K562 (cell line): ENCODE results near the gene MSH4. TPM values are rescaled to one million over a fixed set of nuclear protein-coding genes. Genes with fewer than 3 reads are reported as not detected.

Experiments used
- CBX8 ChIP-seq: fragments of 200-600 bp; sonication (generic); IDR thresholded peaks from 2 replicates; pipeline ENCODE4 v1.6.1; 2012; ENCODE audit warnings: borderline replicate concordance, mixed run types, low read depth, mild to moderate bottlenecking, moderate library complexity, mixed read lengths, low read length, control low read depth, inconsistent platforms; ENCODE audit not compliant: poor library complexity, severe bottlenecking; ENCODE audit errors: extremely low read depth
- CEBPG ChIP-seq, 3 experiments: fragments of 200-800 bp in 1 of 3; sonication (Bioruptor generic) in 1 of 3; sonication (generic) in 1 of 3; formaldehyde crosslinking in 1 of 3; IDR thresholded peaks in 2 of 3; conservative IDR thresholded peaks in 1 of 3; 2 replicates each; pipeline versions ENCODE4 v1.6.1 to v1.8.0; 2016 to 2022; ENCODE audit warnings: missing compliant biosample characterization in 2 of 3, missing genetic modification characterization in 2 of 3, mild to moderate bottlenecking in 1 of 3, missing genetic modification reagents in 1 of 3
- CGGBP1 ChIP-seq: fragments of 250-450 bp; sonication (Bioruptor Pico); IDR thresholded peaks from 2 replicates; pipeline ENCODE4 v1.9.0; 2021; ENCODE audit warnings: mild to moderate bottlenecking
- CLOCK ChIP-seq: fragments of 250-450 bp; sonication (Bioruptor Pico); IDR thresholded peaks from 2 replicates; pipeline ENCODE4 v1.4.0; 2020; ENCODE audit warnings: mild to moderate bottlenecking, moderate library complexity, borderline replicate concordance
- FOXA1 ChIP-seq: fragments of 450-650 bp; IDR thresholded peaks from 2 replicates; pipeline ENCODE4 v1.6.1; 2016; ENCODE audit warnings: mild to moderate bottlenecking, borderline replicate concordance
- FUS ChIP-seq: fragments of 200-400 bp; formaldehyde crosslinking; optimal IDR thresholded peaks from 2 replicates; pipeline ENCODE3; 2017; ENCODE audit warnings: low read depth, low read length
- HEY1 ChIP-seq: fragments of 250-450 bp; sonication (Bioruptor Pico); IDR thresholded peaks from 2 replicates; pipeline ENCODE4 v1.5.0; 2020; ENCODE audit warnings: mild to moderate bottlenecking, moderate library complexity, borderline replicate concordance
- IFI16 ChIP-seq: fragments of 250-450 bp; sonication (Bioruptor Pico); IDR thresholded peaks from 2 replicates; pipeline ENCODE4 v2.1.2; 2022; ENCODE audit warnings: mild to moderate bottlenecking, inconsistent platforms
- KLF10 ChIP-seq: fragments of 250-450 bp; sonication (Bioruptor Pico); IDR thresholded peaks from 2 replicates; pipeline ENCODE4 v1.6.1; 2021; ENCODE audit warnings: matching md5 sums
- LARP7 ChIP-seq: fragments of 450-650 bp; IDR thresholded peaks from 2 replicates; pipeline ENCODE4 v1.6.1; 2016
- TFAM ChIP-seq: fragments of 250-450 bp; sonication (Bioruptor Pico); conservative IDR thresholded peaks from 2 replicates; pipeline ENCODE4 v1.5.0; 2021; ENCODE audit warnings: mild to moderate bottlenecking, moderate library complexity
- ZNF655 ChIP-seq: fragments of 250-450 bp; sonication (Bioruptor Pico); IDR thresholded peaks from 2 replicates; pipeline ENCODE4 v1.5.0; 2021
- polyA plus RNA-seq, 8 experiments: library from polyadenylated mRNA; depleted of rRNA in 4 of 8; stranded (reverse) in 5 of 8; unstranded in 3 of 8; fragments of >200 nt; fragmentation: Nextera tagmentation in 2 of 8; fragmentation: Illumina TruSeq in 1 of 8; extraction: Ambion mirVana in 2 of 8; extraction: Trizol in 1 of 8; gene quantifications; 2 replicates each; pipeline versions ENCODE4 v1.2.1 to v1.2.3, GENCODE V29; 2011 to 2014; ENCODE audit warnings: inconsistent platforms in 1 of 8, missing spikeins in 1 of 8
- total RNA-seq, 7 experiments: library from RNA; depleted of rRNA in 6 of 7; stranded (reverse); fragments of >200 nt in 6 of 7; fragmentation: Illumina TruSeq in 2 of 7; extraction: Trizol in 2 of 7; gene quantifications; 2 replicates each; pipeline versions ENCODE4 v1.2.1 to v1.2.3, GENCODE V29; 2011 to 2021; ENCODE audit warnings: low replicate concordance in 1 of 7
- TF ChIP-seq, protein P1 (sequence below), 3 experiments: fragments of 200-800 bp in 1 of 3; sonication (Bioruptor generic) in 1 of 3; sonication (generic) in 1 of 3; formaldehyde crosslinking in 1 of 3; IDR thresholded peaks; 2 replicates each; pipeline versions ENCODE4 v1.6.1 to v1.8.0; 2016 to 2022; ENCODE audit warnings: mild to moderate bottlenecking in 2 of 3, missing compliant biosample characterization in 2 of 3, missing genetic modification characterization in 2 of 3, missing genetic modification reagents in 1 of 3
- TF ChIP-seq, protein P2 (sequence below): IDR thresholded peaks from 2 replicates; pipeline ENCODE4 v1.6.1; 2016; ENCODE audit warnings: missing genetic modification characterization, missing compliant biosample characterization
- TF ChIP-seq, protein P3 (sequence below): sonication (generic); formaldehyde crosslinking; IDR thresholded peaks from 2 replicates; pipeline ENCODE4 v1.8.0; 2023; ENCODE audit warnings: mild to moderate bottlenecking, missing genetic modification reagents

The MSH4 gene
- total and polyA plus RNA-seq, 9 of the 15 experiments (the other 6 are each of a cell fraction or from before 2014, with no cell fraction given), result 0.04 to 0.18 (median 0.12) TPM; not detected in 4

DNA sequence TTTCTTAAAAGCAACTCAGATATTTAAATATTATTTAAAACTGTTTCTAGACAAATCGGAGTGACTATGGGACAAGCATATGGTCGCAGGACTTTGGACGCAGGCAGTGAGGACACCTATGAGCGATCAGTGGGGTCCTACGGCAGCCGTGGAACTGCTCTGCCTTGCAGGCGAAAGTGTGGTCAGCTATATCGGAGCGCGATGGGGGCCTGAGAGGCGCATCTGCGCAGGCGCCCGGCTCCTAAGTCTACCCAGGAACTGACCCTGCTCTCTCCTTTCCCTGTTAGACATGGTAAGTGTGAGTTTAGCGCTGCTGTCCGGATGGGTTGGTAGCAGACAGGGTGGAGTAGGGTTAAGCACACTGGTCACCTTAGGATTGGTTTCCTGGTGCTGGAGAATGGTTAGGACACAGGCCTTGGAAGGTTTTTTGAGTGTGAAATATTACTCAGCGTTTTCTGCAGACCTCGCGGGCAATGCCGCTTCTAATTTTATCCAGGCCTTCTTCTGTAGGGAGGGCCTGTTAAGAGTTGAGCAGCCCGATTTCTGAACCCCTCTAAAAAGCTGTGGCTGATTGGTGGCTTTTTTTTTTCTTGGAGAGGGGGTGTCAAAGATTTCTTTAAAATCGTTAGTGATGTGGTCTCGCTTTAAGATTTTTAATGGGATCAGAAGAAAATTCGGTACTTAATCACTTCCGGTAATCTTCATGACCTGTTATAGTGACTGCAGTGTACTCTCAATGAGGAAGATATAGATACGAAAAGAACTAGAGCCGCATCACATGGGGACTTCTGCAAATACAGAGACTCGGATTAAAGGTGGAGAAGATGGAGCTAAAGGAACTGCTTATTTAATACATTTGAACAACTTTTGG lies 10.5 kb upstream of the MSH4 start, which contains the start of gene RABGGTB (continued):
- TF ChIP-seq CLOCK (no peak), IFI16 (no peak), CBX8 (no peak), LARP7 (no peak), FOXA1 (no peak), CEBPG (CRISPR knock-in tag; IDR thresholded peaks at IDR 0.05) (no peak), CEBPG (tag; conservative IDR thresholded peaks at IDR 0.05 in 1 of 2, IDR thresholded peaks at IDR 0.05 in 1 of 2) (0 out of 4 replicates have a peak, but pooled peaks of 1 of the 2 experiments have one; percentile 5), ZNF655 (no peak), TFAM (CRISPR knock-in tag) (no peak), CGGBP1 (CRISPR knock-in tag) (peak; percentile 89), FUS (no peak), KLF10 (CRISPR knock-in tag) (no peak), HEY1 (CRISPR knock-in tag) (no peak)
- TF ChIP-seq, protein P1, sequence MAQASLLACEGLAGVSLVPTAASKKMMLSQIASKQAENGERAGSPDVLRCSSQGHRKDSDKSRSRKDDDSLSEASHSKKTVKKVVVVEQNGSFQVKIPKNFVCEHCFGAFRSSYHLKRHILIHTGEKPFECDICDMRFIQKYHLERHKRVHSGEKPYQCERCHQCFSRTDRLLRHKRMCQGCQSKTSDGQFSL (CRISPR knock-in tag; IDR thresholded peaks at IDR 0.05), result no peak
- TF ChIP-seq, protein P1 (tag; IDR thresholded peaks at IDR 0.05), result no peak
- TF ChIP-seq, protein P2, sequence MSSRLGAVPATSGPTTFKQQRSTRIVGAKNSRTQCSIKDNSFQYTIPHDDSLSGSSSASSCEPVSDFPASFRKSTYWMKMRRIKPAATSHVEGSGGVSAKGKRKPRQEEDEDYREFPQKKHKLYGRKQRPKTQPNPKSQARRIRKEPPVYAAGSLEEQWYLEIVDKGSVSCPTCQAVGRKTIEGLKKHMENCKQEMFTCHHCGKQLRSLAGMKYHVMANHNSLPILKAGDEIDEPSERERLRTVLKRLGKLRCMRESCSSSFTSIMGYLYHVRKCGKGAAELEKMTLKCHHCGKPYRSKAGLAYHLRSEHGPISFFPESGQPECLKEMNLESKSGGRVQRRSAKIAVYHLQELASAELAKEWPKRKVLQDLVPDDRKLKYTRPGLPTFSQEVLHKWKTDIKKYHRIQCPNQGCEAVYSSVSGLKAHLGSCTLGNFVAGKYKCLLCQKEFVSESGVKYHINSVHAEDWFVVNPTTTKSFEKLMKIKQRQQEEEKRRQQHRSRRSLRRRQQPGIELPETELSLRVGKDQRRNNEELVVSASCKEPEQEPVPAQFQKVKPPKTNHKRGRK (tag), result no peak
- TF ChIP-seq, protein P3, sequence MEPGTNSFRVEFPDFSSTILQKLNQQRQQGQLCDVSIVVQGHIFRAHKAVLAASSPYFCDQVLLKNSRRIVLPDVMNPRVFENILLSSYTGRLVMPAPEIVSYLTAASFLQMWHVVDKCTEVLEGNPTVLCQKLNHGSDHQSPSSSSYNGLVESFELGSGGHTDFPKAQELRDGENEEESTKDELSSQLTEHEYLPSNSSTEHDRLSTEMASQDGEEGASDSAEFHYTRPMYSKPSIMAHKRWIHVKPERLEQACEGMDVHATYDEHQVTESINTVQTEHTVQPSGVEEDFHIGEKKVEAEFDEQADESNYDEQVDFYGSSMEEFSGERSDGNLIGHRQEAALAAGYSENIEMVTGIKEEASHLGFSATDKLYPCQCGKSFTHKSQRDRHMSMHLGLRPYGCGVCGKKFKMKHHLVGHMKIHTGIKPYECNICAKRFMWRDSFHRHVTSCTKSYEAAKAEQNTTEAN (CRISPR knock-in tag), result no peak
